HL-60 (cell line): ENCODE measurements around the gene RUSF1.
"Not testable (repeated sequence)": the region's sequence is repeated elsewhere in the genome, so short reads cannot be mapped to it uniquely, and the experiment has no call there.

Experiments
- DNase-seq, 2 experiments: peaks; one replicate each; pipeline ENCODE4 v3.0.0-alpha.2; 2010 to 2020; ENCODE audit warnings: low read depth in 1 of 2, low spot score in 1 of 2
- H3K27ac ChIP-seq: fragments of 250-450 bp; sonication (Bioruptor Pico); replicated peaks from 2 replicates; pipeline ENCODE4 v1.5.1; 2020; ENCODE audit warnings: mild to moderate bottlenecking, moderate library complexity
- H3K27me3 ChIP-seq: fragments of 250-450 bp; sonication (Bioruptor Pico); 2 replicates; pipeline ENCODE4 v1.5.1; 2021; ENCODE audit warnings: mild to moderate bottlenecking, moderate library complexity; ENCODE audit not compliant: insufficient read depth, poor library complexity, severe bottlenecking
- H3K4me3 ChIP-seq: replicated peaks from 2 replicates; pipeline ENCODE4 v1.5.1; 2011; ENCODE audit warnings: mild to moderate bottlenecking, control low read depth, low read length; ENCODE audit not compliant: insufficient read depth
- CTCF ChIP-seq: IDR thresholded peaks from one replicate; pipeline ENCODE4 v1.5.1; 2011; ENCODE audit warnings: low read length, control low read depth, inconsistent platforms; ENCODE audit not compliant: insufficient read depth
- GABPA ChIP-seq: IDR thresholded peaks from 2 replicates; pipeline ENCODE4 v1.6.1; 2012; ENCODE audit warnings: low read depth
- POLR2AphosphoS5 ChIP-seq: IDR thresholded peaks from 2 replicates; pipeline ENCODE4 v1.6.1; 2012; ENCODE audit warnings: low read depth
- REST ChIP-seq: IDR thresholded peaks from 2 replicates; pipeline ENCODE4 v1.6.1; 2012; ENCODE audit warnings: low read depth; ENCODE audit not compliant: insufficient replicate concordance
- SPI1 ChIP-seq: IDR thresholded peaks from 2 replicates; pipeline ENCODE4 v1.6.1; 2012; ENCODE audit warnings: low read depth, mild to moderate bottlenecking, borderline replicate concordance

The RUSF1 gene

GRCh38 chr16:31528523-31529107 is 20.4 kb upstream of the RUSF1 start:
- no peak for DNase-seq
- H3K27me3 ChIP-seq, result peaks cover 9% of the 10 kb centered on the region
- no peak overlapping the region for H3K27ac ChIP-seq
- no peak overlapping the region for H3K4me3 ChIP-seq
- TF ChIP-seq GABPA, result no peak
- TF ChIP-seq REST, result no peak
- no peak for TF ChIP-seq CTCF
- TF ChIP-seq POLR2AphosphoS5, result no peak

GRCh38 chr16:31527734-31528274 is 19.6 kb upstream of the RUSF1 start, which contains the start of gene AHSP:
Gene AHSP, plus strand, starts transcription at chr16:31527900. Its CDS starts 240 bp downstream, at chr16:31528140.
- DNase-seq, result no peak
- Histone ChIP-seq H3K27ac (no peak within 1 kb of the TSS), H3K4me3 (no peak within 1 kb of the TSS), H3K27me3 (peaks cover 9% of the 10 kb centered on the region)
- TF ChIP-seq GABPA (no peak), REST (no peak), POLR2AphosphoS5 (no peak), SPI1 (no peak), CTCF (no peak)

GRCh38 chr16:31525113-31525512 is 16.9 kb upstream of the RUSF1 start:
- Histone ChIP-seq H3K4me3 (no peak overlapping the region), H3K27me3 (peaks cover 5% of the 10 kb centered on the region), H3K27ac (no peak overlapping the region)
- no peak for TF ChIP-seq SPI1
- TF ChIP-seq POLR2AphosphoS5, result no peak
- no peak for TF ChIP-seq REST
- no peak for TF ChIP-seq CTCF
- no peak for TF ChIP-seq GABPA
- DNase-seq, result no peak

- not testable (repeated sequence) for H3K27ac ChIP-seq, DNase-seq, H3K4me3 ChIP-seq, H3K27me3 ChIP-seq
Measured at GRCh38 chr16:31523768-31524167, 15.6 kb upstream of the RUSF1 start.
